GM12878 (cell line): ENCODE results near the gene DCK. TPM values are rescaled to one million over a fixed set of nuclear protein-coding genes. Genes with fewer than 3 reads are reported as not detected.

Source experiments
- ATAC-seq: fragments of 200-7000 bp; cut with Tn5 transposase; 3 replicates; pipeline ENCODE4 v1.9.1; 2020; ENCODE audit warnings: mild to moderate bottlenecking, moderate library complexity
- BruUV-seq: library from RNA; stranded (reverse); fragments of 400-500 nt; replicated peaks from 2 replicates; lab custom pipeline; 2021; lab: Mats Ljungman, UMichigan
- CTCF ChIA-PET: fragments of 300-600 bp; sonication (Branson Sonifier 250); formaldehyde crosslinking; extraction: SDS; loops from one replicate; lab custom pipeline; 2021; ENCODE audit warnings: inconsistent platforms; lab: Yijun Ruan, JAX
- POLR2A ChIA-PET: fragments of 350-600 bp; formaldehyde crosslinking; extraction: SDS; loops from one replicate; lab custom pipeline; 2021; ENCODE audit warnings: inconsistent platforms; lab: Charles Lee
- RAD21 ChIA-PET: fragments of 300-600 bp; sonication (Branson Sonifier 250); formaldehyde crosslinking; loops from one replicate; lab custom pipeline; 2023; ENCODE audit warnings: antibody characterized with exemption; ENCODE audit not compliant: unreplicated experiment; lab: Charles Lee
- SMC1A ChIA-PET: fragments of 300-600 bp; sonication (Branson Sonifier 250); formaldehyde crosslinking; loops from one replicate; lab custom pipeline; 2023; ENCODE audit not compliant: unreplicated experiment, uncharacterized antibody; lab: Charles Lee
- DNase-seq: peaks from one replicate; pipeline ENCODE4 v3.0.0-alpha.2; 2011; ENCODE audit warnings: low read depth, low spot score
- FAIRE-seq: peaks from 3 replicates; lab custom pipeline; 2011; peaks lifted over from hg19 to GRCh38; lab: Jason Lieb, UNC
- H2AFZ ChIP-seq: 2 replicates; pipeline ENCODE4 v1.6.0; 2011; ENCODE audit warnings: low read depth, low read length, control low read depth; ENCODE audit not compliant: control insufficient read depth
- H3K27ac ChIP-seq: 2 replicates; pipeline ENCODE4 v1.5.1; 2011; ENCODE audit warnings: control low read depth; ENCODE audit not compliant: control insufficient read depth, insufficient read depth
- H3K27me3 ChIP-seq, 2 experiments: replicated peaks in 1 of 2; 2 replicates each; pipeline versions ENCODE4 v1.6.0 to v1.6.1; 2011; ENCODE audit warnings: low read length in 1 of 2; ENCODE audit not compliant: control insufficient read depth in 2 of 2, insufficient read depth in 2 of 2
- H3K36me3 ChIP-seq, 2 experiments: 2 replicates each; pipeline ENCODE4 v1.5.1; 2011; ENCODE audit warnings: low read length in 1 of 2; ENCODE audit not compliant: control insufficient read depth in 2 of 2, insufficient read depth in 2 of 2
- H3K4me1 ChIP-seq: 2 replicates; pipeline ENCODE4 v1.6.1; 2011; ENCODE audit warnings: mild to moderate bottlenecking, low read length, moderate library complexity, mixed read lengths; ENCODE audit not compliant: control insufficient read depth, insufficient read depth
- H3K4me2 ChIP-seq: 2 replicates; pipeline ENCODE4 v1.6.0; 2011; ENCODE audit warnings: control low read depth; ENCODE audit not compliant: control insufficient read depth, insufficient read depth
- H3K4me3 ChIP-seq: fragments of 200-600 bp; sonication (generic); 2 replicates; pipeline ENCODE4 v1.5.1; 2016
- H3K79me2 ChIP-seq: 2 replicates; pipeline ENCODE4 v1.6.0; 2011; ENCODE audit warnings: low read length; ENCODE audit not compliant: control insufficient read depth, insufficient read depth
- H3K9ac ChIP-seq: 2 replicates; pipeline ENCODE4 v1.8.0; 2011; ENCODE audit warnings: low read length, control low read depth, mixed read lengths; ENCODE audit not compliant: control insufficient read depth, insufficient read depth
- H3K9me3 ChIP-seq: replicated peaks from 3 replicates; pipeline ENCODE4 v1.5.1; 2011; ENCODE audit warnings: mild to moderate bottlenecking, low read length; ENCODE audit not compliant: control insufficient read depth, insufficient read depth
- H4K20me1 ChIP-seq: 2 replicates; pipeline ENCODE4 v1.6.0; 2011; ENCODE audit not compliant: control insufficient read depth, insufficient read depth
- BCL11A ChIP-seq: IDR thresholded peaks from 2 replicates; pipeline ENCODE4 v1.6.1; 2011; ENCODE audit warnings: low read depth, low read length
- CHD1 ChIP-seq: IDR thresholded peaks from 2 replicates; pipeline ENCODE4 v1.6.1; 2012; ENCODE audit warnings: low read depth, low read length, improper control_type of control experiment
- ELK1 ChIP-seq: IDR thresholded peaks from 2 replicates; pipeline ENCODE4 v1.6.1; 2012; ENCODE audit warnings: low read depth, low read length, improper control_type of control experiment
- HCFC1 ChIP-seq: fragments of 150-350 bp; IDR thresholded peaks from 2 replicates; pipeline ENCODE4 v1.6.1; 2014; ENCODE audit warnings: low read length
- HDAC6 ChIP-seq: fragments of 200-600 bp; sonication (generic); IDR thresholded peaks from one replicate; pipeline ENCODE4 v1.8.0; 2017; ENCODE audit warnings: antibody characterized with exemption; ENCODE audit not compliant: unreplicated experiment
- HSF1 ChIP-seq: fragments of 150-350 bp; IDR thresholded peaks from 2 replicates; pipeline ENCODE4 v1.6.1; 2014; ENCODE audit warnings: mild to moderate bottlenecking, low read depth, low read length
- JUNB ChIP-seq: IDR thresholded peaks from 2 replicates; pipeline ENCODE4 v1.6.1; 2016; ENCODE audit warnings: antibody characterized with exemption, mild to moderate bottlenecking
- MYC ChIP-seq: IDR thresholded peaks from 2 replicates; pipeline ENCODE4 v1.6.1; 2011; ENCODE audit warnings: mild to moderate bottlenecking, low read length, moderate library complexity, inconsistent platforms; ENCODE audit not compliant: insufficient read depth, insufficient replicate concordance, insufficient read length, severe bottlenecking
- PRDM15 ChIP-seq: fragments of 450-650 bp; formaldehyde crosslinking; IDR thresholded peaks from 2 replicates; pipeline ENCODE4 v1.4.0; 2020; ENCODE audit warnings: mild to moderate bottlenecking, moderate library complexity
- SP1 ChIP-seq: IDR thresholded peaks from one replicate; pipeline ENCODE4 v1.6.1; 2011; ENCODE audit warnings: low read depth, low read length
- STAT1 ChIP-seq: fragments of 450-650 bp; conservative IDR thresholded peaks from 2 replicates; pipeline ENCODE4 v1.6.1; 2014; ENCODE audit warnings: antibody characterized with exemption, mild to moderate bottlenecking
- WGBS: methylation state at CpG from one replicate; pipeline ENCODE4 v1.1.6; 2016; ENCODE audit warnings: low lambda C conversion rate; ENCODE audit not compliant: insufficient replicate concordance, insufficient coverage; ENCODE audit errors: missing lambda C conversion rate; 5-methylcytosine and 5-hydroxymethylcytosine counted together
- in situ Hi-C: fragments of 300-500 bp; cut with MboI; formaldehyde crosslinking; loops from 9 replicates; pipeline ENCODE4 v1.14.3; 2018; ENCODE audit warnings: mixed read lengths
- intact Hi-C: fragments of 100-400 bp; cut with micrococcal nuclease; formaldehyde crosslinking; loops from one replicate; pipeline ENCODE4 v1.14.2; 2022; ENCODE audit not compliant: unreplicated experiment
- polyA plus RNA-seq, 11 experiments: library from polyadenylated mRNA; depleted of rRNA in 4 of 11; unstranded in 6 of 11; stranded (reverse) in 5 of 11; fragments of >200 nt; fragmentation: Nextera tagmentation in 4 of 11; fragmentation: Illumina TruSeq in 1 of 11; extraction: Ambion mirVana in 4 of 11; extraction: Trizol in 1 of 11; gene quantifications; 1 replicate in 1 of 11; 2 replicates in 10 of 11; pipeline versions ENCODE4 v1.2.1 to v1.2.3, GENCODE V29; 2011 to 2016; ENCODE audit warnings: inconsistent platforms in 2 of 11, missing spikeins in 2 of 11, low read depth in 1 of 11
- total RNA-seq, 4 experiments: library from RNA; depleted of rRNA in 3 of 4; stranded (reverse); fragments of >200 nt in 3 of 4; fragmentation: Illumina TruSeq in 1 of 4; extraction: Trizol in 1 of 4; gene quantifications; 2 replicates each; pipeline versions ENCODE4 v1.2.1 to v1.2.3, GENCODE V29; 2013 to 2021
- TF ChIP-seq, protein P1 (sequence below): IDR thresholded peaks from 2 replicates; pipeline ENCODE4 v1.6.1; 2011; ENCODE audit warnings: low read depth, low read length, improper control_type of control experiment, borderline replicate concordance
- TF ChIP-seq, protein P2 (sequence below): fragments of 450-650 bp; IDR thresholded peaks from 2 replicates; pipeline ENCODE4 v1.6.1; 2016; ENCODE audit warnings: mild to moderate bottlenecking, moderate library complexity, borderline replicate concordance

DCK gene
- total and polyA plus RNA-seq, 10 of the 15 experiments (the other 5 are each of a cell fraction or from before 2014, with no cell fraction given): 20.0 to 69.4 (median 26.2) TPM

- in situ Hi-C loops: no loop called here
- Histone ChIP-seq H3K4me3 (no peak overlapping the region), H2AFZ (no peak overlapping the region), H3K27ac (no peak overlapping the region), H3K79me2 (no peaks in the 10 kb centered on the region), H3K27me3 (no peaks in the 10 kb centered on the region), H3K4me1 (no peaks in the 10 kb centered on the region), H3K36me3 (no peaks in the 10 kb centered on the region), H3K9ac (no peak overlapping the region), H3K9me3 (no peaks in the 10 kb centered on the region), H3K4me2 (no peak overlapping the region), H4K20me1 (no peaks in the 10 kb centered on the region)
- WGBS: 96% methylated on average over 1 of the region's 1 CpG
- no peak for ATAC-seq
- ChIA-PET SMC1A (interaction anchor here (0.9 kb wide), 1 partner anchor 107 kb away, joined by 4 read pairs; no protein-coding TSS in a partner anchor), POLR2A (no interaction called here), RAD21 (no interaction called here), CTCF (interaction anchor here (1.2 kb wide), 1 partner anchor 14 kb away, joined by 3 read pairs; no protein-coding TSS in a partner anchor)
- no peak for FAIRE-seq
- intact Hi-C loops: no loop called here
- no TSS peak for BruUV-seq
- no peak for DNase-seq
- TF ChIP-seq HSF1: no peak
- TF ChIP-seq MYC: no peak
- TF ChIP-seq CHD1: no peak
- TF ChIP-seq HDAC6: no peak
- TF ChIP-seq ELK1: no peak
- TF ChIP-seq, protein P1, sequence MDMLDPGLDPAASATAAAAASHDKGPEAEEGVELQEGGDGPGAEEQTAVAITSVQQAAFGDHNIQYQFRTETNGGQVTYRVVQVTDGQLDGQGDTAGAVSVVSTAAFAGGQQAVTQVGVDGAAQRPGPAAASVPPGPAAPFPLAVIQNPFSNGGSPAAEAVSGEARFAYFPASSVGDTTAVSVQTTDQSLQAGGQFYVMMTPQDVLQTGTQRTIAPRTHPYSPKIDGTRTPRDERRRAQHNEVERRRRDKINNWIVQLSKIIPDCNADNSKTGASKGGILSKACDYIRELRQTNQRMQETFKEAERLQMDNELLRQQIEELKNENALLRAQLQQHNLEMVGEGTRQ: no peak
- TF ChIP-seq, protein P2, sequence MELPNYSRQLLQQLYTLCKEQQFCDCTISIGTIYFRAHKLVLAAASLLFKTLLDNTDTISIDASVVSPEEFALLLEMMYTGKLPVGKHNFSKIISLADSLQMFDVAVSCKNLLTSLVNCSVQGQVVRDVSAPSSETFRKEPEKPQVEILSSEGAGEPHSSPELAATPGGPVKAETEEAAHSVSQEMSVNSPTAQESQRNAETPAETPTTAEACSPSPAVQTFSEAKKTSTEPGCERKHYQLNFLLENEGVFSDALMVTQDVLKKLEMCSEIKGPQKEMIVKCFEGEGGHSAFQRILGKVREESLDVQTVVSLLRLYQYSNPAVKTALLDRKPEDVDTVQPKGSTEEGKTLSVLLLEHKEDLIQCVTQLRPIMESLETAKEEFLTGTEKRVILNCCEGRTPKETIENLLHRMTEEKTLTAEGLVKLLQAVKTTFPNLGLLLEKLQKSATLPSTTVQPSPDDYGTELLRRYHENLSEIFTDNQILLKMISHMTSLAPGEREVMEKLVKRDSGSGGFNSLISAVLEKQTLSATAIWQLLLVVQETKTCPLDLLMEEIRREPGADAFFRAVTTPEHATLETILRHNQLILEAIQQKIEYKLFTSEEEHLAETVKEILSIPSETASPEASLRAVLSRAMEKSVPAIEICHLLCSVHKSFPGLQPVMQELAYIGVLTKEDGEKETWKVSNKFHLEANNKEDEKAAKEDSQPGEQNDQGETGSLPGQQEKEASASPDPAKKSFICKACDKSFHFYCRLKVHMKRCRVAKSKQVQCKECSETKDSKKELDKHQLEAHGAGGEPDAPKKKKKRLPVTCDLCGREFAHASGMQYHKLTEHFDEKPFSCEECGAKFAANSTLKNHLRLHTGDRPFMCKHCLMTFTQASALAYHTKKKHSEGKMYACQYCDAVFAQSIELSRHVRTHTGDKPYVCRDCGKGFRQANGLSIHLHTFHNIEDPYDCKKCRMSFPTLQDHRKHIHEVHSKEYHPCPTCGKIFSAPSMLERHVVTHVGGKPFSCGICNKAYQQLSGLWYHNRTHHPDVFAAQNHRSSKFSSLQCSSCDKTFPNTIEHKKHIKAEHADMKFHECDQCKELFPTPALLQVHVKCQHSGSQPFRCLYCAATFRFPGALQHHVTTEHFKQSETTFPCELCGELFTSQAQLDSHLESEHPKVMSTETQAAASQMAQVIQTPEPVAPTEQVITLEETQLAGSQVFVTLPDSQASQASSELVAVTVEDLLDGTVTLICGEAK: no peak
- TF ChIP-seq PRDM15: no peak
- no peak for TF ChIP-seq JUNB
- TF ChIP-seq HCFC1: no peak
- no peak for TF ChIP-seq SP1
- no peak for TF ChIP-seq STAT1
- no peak for TF ChIP-seq BCL11A
Observed at GRCh38 chr4:71050809-71051208, 57.4 kb downstream of the DCK start.
